Lower leg skin (tissue), 3 donors: ENCODE data around the gene MAGI2.

Source experiments
- POLR2A ChIP-seq, 2 donors: fragments of 450-650 bp; IDR thresholded peaks; one replicate each; pipeline ENCODE4 v1.6.1; 2016 to 2017; ENCODE audit warnings: antibody characterized with exemption in 2 of 2, mild to moderate bottlenecking in 1 of 2, moderate library complexity in 1 of 2
- TF ChIP-seq, protein P1 (sequence below), 3 donors: fragments of 450-650 bp; IDR thresholded peaks; one replicate each; pipeline ENCODE4 v1.5.1; 2016; ENCODE audit warnings: antibody characterized with exemption in 3 of 3, mild to moderate bottlenecking in 3 of 3, moderate library complexity in 2 of 3

GRCh38 chr7:78066599-78066998, 1386.9 kb downstream of the MAGI2 start:
- TF ChIP-seq, protein P1, sequence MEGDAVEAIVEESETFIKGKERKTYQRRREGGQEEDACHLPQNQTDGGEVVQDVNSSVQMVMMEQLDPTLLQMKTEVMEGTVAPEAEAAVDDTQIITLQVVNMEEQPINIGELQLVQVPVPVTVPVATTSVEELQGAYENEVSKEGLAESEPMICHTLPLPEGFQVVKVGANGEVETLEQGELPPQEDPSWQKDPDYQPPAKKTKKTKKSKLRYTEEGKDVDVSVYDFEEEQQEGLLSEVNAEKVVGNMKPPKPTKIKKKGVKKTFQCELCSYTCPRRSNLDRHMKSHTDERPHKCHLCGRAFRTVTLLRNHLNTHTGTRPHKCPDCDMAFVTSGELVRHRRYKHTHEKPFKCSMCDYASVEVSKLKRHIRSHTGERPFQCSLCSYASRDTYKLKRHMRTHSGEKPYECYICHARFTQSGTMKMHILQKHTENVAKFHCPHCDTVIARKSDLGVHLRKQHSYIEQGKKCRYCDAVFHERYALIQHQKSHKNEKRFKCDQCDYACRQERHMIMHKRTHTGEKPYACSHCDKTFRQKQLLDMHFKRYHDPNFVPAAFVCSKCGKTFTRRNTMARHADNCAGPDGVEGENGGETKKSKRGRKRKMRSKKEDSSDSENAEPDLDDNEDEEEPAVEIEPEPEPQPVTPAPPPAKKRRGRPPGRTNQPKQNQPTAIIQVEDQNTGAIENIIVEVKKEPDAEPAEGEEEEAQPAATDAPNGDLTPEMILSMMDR (IDR thresholded peaks at IDR 0.05) = no peak
- no peak for TF ChIP-seq POLR2A (IDR thresholded peaks at IDR 0.05)
